ENCODE measurements around the gene MYO16. TPM values are rescaled to one million over a fixed set of nuclear protein-coding genes. Genes with fewer than 3 reads are reported as not detected.

Gene MYO16
- total RNA-seq, 1 donor from 2014 or later, result not detected

DNA sequence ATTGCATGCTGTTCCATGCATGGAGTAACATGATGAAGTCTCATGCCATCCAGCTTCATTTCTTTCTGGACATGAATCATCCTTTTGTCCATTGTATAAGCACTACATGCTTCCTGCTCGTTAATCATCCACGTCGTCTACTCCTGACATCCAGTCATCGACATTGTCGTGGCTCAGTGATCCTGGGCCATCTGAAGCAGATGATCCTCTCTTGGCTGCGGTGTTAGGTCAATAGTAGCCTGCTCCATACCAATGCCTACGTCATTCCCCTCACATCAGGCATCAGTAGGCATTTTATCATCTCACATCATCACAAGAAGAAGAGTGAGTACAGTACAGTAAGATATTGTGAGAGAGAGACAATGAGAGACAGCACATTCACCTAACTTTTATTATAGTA is 7.9 kb upstream of the MYO16 start:
- no peaks in the 10 kb centered on the region for H3K27me3 ChIP-seq (ENCODE audit: control insufficient read depth, insufficient read depth, low read length)
- DNase-seq (ENCODE audit: low read depth), result no peak
- H3K4me3 ChIP-seq (ENCODE audit: low read depth, low read length), result no peak overlapping the region
- H3K36me3 ChIP-seq (ENCODE audit: control insufficient read depth, insufficient read depth, low read length), result no peaks in the 10 kb centered on the region
- TF ChIP-seq, protein P1, sequence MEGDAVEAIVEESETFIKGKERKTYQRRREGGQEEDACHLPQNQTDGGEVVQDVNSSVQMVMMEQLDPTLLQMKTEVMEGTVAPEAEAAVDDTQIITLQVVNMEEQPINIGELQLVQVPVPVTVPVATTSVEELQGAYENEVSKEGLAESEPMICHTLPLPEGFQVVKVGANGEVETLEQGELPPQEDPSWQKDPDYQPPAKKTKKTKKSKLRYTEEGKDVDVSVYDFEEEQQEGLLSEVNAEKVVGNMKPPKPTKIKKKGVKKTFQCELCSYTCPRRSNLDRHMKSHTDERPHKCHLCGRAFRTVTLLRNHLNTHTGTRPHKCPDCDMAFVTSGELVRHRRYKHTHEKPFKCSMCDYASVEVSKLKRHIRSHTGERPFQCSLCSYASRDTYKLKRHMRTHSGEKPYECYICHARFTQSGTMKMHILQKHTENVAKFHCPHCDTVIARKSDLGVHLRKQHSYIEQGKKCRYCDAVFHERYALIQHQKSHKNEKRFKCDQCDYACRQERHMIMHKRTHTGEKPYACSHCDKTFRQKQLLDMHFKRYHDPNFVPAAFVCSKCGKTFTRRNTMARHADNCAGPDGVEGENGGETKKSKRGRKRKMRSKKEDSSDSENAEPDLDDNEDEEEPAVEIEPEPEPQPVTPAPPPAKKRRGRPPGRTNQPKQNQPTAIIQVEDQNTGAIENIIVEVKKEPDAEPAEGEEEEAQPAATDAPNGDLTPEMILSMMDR (IDR thresholded peaks at IDR 0.05; ENCODE audit: insufficient read depth, low read length, severe bottlenecking), result no peak
- FAIRE-seq, result peak; percentile 7

DNA sequence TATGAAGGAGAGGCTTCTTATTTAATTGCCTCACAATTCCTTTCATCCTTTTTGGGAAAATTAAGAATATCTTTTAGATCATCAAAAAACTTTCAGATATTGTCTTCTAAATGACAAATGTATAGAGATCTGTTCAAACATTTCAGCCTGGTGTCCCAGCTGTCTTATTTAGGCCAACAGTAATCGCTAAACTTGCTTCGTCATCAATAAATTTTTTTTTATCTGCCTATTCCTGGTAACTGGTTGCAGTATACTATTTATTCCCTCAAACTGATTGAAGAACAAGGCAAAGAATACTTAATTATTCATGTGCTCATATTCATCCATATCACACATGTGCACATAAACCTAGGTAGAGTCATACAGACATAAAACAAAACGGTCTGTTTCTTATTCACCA is 5.3 kb upstream of the MYO16 start:
- Histone ChIP-seq H3K27me3 (ENCODE audit: control insufficient read depth, insufficient read depth, low read length) (no peaks in the 10 kb centered on the region), H3K4me3 (ENCODE audit: low read depth, low read length) (no peak overlapping the region), H3K36me3 (ENCODE audit: control insufficient read depth, insufficient read depth, low read length) (no peaks in the 10 kb centered on the region)
- FAIRE-seq (no peak), DNase-seq (ENCODE audit: low read depth) (no peak)
- TF ChIP-seq, protein P1 (IDR thresholded peaks at IDR 0.05; ENCODE audit: insufficient read depth, low read length, severe bottlenecking), result no peak

DNA sequence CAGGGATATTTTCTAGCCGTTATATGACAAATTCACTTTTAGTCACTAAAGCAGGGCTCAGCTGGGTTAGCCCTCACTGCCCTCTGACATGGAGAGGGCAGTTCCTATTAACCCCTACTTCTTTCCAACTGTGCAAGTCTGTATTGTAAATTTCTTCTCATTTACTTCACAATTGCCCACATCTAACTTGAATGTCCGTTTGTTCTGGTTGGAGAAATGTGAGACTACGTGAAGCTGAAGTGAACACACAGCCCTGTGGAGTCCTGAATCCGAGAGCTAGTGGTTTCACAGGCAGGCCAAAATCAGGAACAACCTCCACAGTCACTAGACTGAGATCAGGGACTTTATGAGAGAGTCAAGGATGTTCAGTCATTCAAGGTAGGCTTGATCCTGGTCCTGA is 4.4 kb upstream of the MYO16 start:
- no peaks in the 10 kb centered on the region for H3K27me3 ChIP-seq (ENCODE audit: control insufficient read depth, insufficient read depth, low read length)
- no peak for DNase-seq (ENCODE audit: low read depth)

DNA sequence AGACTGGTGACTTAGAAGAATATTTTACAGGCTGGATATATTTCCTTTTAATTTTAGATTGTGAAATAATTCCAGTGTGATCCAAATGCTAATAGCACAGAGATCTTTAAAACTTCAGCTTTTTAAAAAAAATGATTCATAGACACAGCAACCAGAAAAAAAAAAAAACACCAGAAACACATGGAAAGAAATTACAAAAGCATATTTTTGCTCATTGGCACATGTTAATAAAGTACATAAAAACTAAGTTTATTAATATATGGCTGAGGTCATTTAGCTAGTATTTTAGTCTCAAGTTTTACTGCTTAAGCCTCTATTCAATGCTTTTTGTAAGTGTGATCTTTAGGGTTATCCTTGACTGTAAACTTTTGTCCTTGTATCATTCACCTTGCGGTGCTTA is 577 bp downstream of the MYO16 start:
- TF ChIP-seq, protein P1 (IDR thresholded peaks at IDR 0.05; ENCODE audit: insufficient read depth, low read length, severe bottlenecking), result no peak
- DNase-seq (ENCODE audit: low read depth) (no peak), FAIRE-seq (no peak)
- Histone ChIP-seq H3K36me3 (ENCODE audit: control insufficient read depth, insufficient read depth, low read length) (no peaks in the 10 kb centered on the region), H3K27me3 (ENCODE audit: control insufficient read depth, insufficient read depth, low read length) (no peaks in the 10 kb centered on the region), H3K4me3 (ENCODE audit: low read depth, low read length) (no peak overlapping the region)

More for the DNA sequence above, 4.4 kb upstream of the MYO16 start:
- FAIRE-seq, result no peak
- Histone ChIP-seq H3K36me3 (ENCODE audit: control insufficient read depth, insufficient read depth, low read length) (no peaks in the 10 kb centered on the region), H3K4me3 (ENCODE audit: low read depth, low read length) (no peak overlapping the region)
- TF ChIP-seq, protein P1 (IDR thresholded peaks at IDR 0.05; ENCODE audit: insufficient read depth, low read length, severe bottlenecking), result no peak

DNA sequence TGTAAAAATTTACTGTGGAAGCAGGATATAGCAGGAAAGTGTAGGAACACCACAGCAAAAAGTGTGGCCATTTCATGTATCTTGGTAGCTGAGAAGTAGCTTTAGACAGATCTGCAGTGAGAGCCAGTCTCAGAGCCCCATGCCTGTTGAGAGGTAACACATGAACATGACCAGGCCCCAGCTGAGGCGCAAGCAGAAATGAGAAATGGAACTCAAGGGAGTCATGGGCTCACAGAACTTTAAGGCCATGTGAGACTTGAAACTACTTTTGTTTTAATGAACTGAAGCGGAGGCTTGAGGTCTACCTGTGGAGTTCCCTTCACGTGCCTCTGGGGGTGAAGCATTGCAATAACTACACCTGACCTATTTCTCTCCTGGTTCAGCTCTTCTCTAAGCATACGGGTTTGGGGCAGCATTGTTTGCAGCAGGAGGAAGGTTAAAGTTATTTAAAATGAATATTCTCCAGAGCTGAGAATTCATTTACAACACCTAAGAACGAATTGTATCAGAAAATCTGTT is 3.3 kb downstream of the MYO16 start:
- H3K27me3 ChIP-seq (ENCODE audit: control insufficient read depth, insufficient read depth, low read length), result no peaks in the 10 kb centered on the region
- TF ChIP-seq, protein P1 (IDR thresholded peaks at IDR 0.05; ENCODE audit: insufficient read depth, low read length, severe bottlenecking), result no peak
- H3K4me3 ChIP-seq (ENCODE audit: low read depth, low read length), result no peak overlapping the region
- no peak for FAIRE-seq
- DNase-seq (ENCODE audit: low read depth), result no peak
- no peaks in the 10 kb centered on the region for H3K36me3 ChIP-seq (ENCODE audit: control insufficient read depth, insufficient read depth, low read length)

DNA sequence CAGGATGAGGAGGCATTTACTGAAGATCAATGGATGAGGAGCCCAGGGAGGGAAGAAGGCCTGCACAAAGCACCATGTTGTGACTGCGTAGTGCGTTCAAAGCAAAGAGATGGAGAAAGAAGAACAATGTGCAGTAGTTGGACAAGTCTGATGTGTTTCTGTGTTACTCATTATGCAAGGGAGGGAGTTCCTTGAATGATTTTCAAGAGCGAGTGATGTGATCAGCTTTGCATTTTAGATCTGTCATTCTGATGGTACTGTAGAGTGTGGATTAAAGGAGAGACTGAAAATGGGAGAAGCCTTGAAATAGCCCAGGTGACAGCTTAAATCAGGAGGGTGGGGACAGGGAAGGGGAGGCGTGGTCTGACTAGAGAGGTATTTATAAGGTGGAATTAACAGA is 9.5 kb downstream of the MYO16 start:
- Histone ChIP-seq H3K36me3 (ENCODE audit: control insufficient read depth, insufficient read depth, low read length) (no peaks in the 10 kb centered on the region), H3K4me3 (ENCODE audit: low read depth, low read length) (no peak overlapping the region), H3K27me3 (ENCODE audit: control insufficient read depth, insufficient read depth, low read length) (no peaks in the 10 kb centered on the region)
- DNase-seq (ENCODE audit: low read depth), result no peak
- TF ChIP-seq, protein P1 (IDR thresholded peaks at IDR 0.05; ENCODE audit: insufficient read depth, low read length, severe bottlenecking), result no peak
- FAIRE-seq, result no peak
